GM12864 (cell line): Measurements from ENCODE around the gene EMILIN1.
"Not testable (repeated sequence)": the region's sequence is repeated elsewhere in the genome, so short reads cannot be mapped to it uniquely, and the experiment has no call there.

Source experiments
- DNase-seq: peaks from one replicate; pipeline ENCODE4 v3.0.0-alpha.2; 2011; ENCODE audit warnings: low read depth
- H3K4me3 ChIP-seq: 2 replicates; pipeline ENCODE4 v1.5.1; 2011; ENCODE audit warnings: mild to moderate bottlenecking, low read depth, low read length, control low read depth
- TF ChIP-seq, protein P1 (sequence below): IDR thresholded peaks from 2 replicates; pipeline ENCODE4 v1.5.1; 2011; ENCODE audit warnings: low read depth, mild to moderate bottlenecking, moderate library complexity, low read length, control low read depth, inconsistent platforms; ENCODE audit errors: missing control alignments

EMILIN1 gene

DNA sequence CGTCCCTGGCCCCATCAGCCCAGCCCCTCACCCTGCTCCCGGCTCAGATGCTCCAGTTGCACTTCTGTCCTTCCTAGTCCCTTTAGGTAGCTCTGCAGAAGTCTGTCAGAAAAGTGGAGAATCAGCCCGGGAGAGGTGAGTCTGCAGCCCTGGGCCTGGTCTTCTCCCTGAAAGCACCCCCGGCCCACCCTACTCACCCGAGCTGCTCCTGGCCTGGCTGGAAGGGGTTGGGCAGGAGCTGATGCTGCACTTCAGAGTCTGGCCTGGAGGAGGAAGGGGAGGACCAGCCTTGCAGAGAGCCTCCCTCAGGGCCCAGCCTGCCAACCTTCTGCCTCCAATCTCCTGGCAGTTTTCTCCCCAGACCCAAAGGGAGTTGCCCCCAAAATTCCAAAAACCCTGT is 23.9 kb downstream of the EMILIN1 start:
- TF ChIP-seq, protein P1, sequence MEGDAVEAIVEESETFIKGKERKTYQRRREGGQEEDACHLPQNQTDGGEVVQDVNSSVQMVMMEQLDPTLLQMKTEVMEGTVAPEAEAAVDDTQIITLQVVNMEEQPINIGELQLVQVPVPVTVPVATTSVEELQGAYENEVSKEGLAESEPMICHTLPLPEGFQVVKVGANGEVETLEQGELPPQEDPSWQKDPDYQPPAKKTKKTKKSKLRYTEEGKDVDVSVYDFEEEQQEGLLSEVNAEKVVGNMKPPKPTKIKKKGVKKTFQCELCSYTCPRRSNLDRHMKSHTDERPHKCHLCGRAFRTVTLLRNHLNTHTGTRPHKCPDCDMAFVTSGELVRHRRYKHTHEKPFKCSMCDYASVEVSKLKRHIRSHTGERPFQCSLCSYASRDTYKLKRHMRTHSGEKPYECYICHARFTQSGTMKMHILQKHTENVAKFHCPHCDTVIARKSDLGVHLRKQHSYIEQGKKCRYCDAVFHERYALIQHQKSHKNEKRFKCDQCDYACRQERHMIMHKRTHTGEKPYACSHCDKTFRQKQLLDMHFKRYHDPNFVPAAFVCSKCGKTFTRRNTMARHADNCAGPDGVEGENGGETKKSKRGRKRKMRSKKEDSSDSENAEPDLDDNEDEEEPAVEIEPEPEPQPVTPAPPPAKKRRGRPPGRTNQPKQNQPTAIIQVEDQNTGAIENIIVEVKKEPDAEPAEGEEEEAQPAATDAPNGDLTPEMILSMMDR: no peak
- DNase-seq: no peak
- no peak overlapping the region for H3K4me3 ChIP-seq

DNA sequence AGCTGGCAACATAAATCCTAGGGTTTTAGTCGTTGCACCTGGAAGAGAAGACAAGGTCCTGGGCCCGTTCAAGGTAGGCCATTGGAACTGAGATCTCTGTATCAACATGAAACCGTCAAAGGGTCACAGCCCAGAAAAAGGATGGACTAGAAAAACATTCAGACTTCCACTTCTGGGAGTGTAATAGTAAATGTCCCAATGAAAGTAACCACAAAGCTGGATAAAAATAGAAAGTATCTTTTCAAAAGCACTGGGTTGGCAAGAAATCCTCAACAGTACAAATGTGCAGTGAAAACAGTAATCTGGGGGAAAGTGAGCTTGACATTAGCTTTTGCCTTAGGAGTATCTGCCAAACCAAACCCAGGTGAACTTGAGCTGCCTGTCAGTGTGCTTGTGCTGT is 27.6 kb downstream of the EMILIN1 start:
- TF ChIP-seq, protein P1: no peak
- no peak overlapping the region for H3K4me3 ChIP-seq
- DNase-seq: no peak

DNA sequence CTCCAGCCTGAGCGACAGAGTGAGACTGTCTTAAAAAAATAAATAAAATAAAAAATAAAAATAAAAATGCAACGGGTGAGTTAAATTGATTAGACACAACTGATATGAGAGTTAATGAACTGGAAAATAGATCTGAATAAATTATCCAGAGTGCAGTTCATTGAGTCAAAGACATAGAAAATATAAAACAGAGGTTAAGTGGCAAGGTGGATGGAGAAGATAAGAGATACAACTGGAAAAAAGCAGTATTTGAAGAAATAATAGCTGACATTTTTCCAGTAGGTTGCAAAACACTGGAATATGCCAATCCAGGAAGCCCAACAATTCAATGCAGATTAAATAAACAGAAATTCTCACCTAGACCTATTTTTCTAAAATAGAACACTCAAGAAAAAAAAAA is 29.8 kb downstream of the EMILIN1 start:
- no peak overlapping the region for H3K4me3 ChIP-seq
- no peak for DNase-seq
- TF ChIP-seq, protein P1: no peak

DNA sequence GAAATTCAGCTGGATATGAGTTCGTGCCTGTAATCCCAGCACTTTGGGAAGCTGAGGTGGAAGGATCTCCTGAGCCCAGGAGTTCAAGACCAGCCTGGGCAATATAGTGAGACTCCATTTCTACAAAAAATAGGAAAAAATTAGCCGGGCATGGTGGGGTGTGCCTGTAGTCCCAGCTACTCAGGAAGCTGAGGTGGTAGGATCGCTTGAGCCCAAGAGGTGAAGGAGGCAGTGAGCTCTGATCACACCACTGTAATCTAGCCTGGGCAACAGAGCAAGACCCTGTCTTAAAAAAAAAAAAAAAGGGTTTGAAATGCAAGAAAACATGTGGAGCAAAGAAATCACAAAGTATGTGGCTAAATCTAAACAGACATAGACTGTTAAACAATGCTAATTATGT is 30.7 kb downstream of the EMILIN1 start:
- TF ChIP-seq, protein P1: no peak
- no peak for DNase-seq
- no peak overlapping the region for H3K4me3 ChIP-seq

DNA sequence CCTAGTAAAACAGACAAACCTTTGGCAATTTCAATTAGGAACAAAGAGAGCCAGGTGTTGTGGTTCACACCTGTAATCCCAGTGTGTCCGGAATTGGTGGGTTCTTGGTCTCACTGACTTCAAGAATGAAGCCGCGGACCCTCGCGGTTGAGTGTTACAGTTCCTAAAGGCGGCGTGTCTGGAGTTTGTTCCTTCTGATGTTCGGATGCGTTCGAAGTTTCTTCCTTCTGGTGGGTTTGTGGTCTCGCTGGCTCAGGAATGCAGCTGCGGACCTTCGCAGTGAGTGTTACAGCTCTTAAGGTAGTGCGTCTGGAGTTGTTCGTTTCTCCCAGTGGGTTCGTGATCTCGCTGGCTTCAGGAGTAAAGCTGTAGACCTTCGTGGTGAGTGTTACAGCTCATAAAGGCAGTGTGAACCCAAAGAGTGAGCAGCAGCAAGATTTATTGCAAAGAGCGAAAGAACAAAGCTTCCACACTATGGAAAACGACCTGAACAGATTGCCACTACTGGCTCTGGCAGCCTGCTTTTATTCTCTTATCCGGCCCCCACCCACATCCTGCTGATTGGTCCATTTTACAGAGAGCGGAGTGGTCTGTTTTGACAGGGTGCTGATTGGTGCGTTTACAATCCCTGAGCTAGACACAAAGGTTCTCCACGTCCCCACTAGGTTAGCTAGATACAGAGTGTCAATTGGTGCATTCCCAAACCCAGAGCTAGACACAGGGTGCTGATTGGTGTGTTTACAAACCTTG is 32.4 kb downstream of the EMILIN1 start:
- not testable (repeated sequence) for H3K4me3 ChIP-seq, DNase-seq

DNA sequence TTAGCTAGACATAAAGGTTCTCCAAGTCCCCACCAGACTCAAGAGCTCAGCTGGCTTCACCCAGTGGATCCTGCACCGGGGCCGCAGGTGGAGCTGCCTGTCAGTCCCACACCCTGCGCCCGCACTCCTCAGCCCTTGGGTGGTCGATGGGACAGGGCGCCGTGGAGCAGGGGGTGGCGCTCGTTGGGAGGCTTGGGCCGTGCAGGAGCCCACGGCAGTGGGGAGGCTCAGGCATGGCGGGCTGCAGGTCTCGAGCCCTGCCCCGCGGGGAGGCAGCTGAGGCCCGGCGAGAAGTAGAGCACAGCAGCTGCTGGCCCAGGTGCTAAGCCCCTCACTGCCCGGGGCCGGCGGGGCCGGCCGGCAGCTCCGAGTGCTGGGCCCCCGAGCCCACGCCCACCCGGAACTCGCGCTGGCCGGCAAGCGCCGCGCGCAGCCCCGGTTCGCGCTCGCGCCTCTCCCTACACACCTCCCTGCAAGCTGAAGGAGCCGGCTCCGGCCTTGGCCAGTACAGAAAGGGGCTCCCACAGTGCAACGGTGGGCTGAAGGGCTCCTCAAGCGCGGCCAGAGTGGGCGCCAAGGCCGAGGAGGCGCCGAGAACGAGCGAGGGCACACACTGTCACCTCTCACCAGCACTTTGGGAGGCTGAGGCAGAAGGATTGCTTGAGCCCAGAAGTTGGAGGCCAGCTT is 33.1 kb downstream of the EMILIN1 start:
- not testable (repeated sequence) for DNase-seq

DNA sequence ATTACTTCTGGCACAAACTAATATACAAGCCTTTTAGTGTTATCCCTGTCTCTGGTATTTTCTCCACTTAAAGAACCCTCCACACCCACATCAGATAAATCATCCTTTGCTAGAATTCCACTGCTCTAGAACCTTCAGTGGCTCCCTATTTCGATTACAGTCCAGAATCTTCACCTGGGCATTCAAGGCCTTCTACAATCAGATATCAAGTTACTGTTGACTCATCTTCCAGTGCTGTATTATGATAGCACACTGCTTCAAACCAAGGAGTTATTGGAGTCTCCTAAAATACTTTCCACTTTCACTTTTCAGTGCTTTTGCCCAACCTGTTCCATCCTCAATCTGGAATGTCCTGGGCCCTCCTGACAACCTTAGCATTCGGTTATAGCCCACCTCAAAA is 37.1 kb downstream of the EMILIN1 start:
- H3K4me3 ChIP-seq: no peak overlapping the region
- DNase-seq: no peak
- TF ChIP-seq, protein P1: no peak

More for the DNA sequence above, 33.1 kb downstream of the EMILIN1 start:
- not testable (repeated sequence) for H3K4me3 ChIP-seq

DNA sequence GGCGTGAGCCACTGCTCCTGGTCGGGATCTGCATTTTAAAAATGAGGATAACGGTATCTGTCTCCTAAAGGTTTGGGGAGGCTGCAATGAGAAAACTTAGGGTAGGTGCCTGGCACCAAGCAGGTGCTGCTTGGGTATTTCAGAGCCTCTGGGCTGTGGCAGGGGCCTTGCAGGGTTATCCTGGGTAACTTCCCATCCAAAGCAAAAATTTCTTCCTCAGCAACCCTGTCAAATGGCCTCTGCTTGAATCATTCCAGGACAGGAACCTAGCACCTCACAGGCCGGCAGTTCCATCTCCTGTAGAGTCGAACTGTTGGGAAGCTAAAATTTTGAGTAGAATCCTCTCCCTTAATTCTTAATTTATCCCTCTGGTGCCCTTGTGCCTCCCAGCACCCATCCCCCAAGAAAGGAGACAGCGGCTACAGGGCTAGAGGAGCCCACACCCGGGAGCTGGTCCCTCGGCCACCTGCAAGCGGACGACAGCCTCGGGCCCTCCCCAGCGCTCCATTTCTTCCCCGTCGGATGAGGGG is 39.6 kb downstream of the EMILIN1 start:
- peak overlapping the region; percentile 40; the same call in 1 of the 2 replicates for H3K4me3 ChIP-seq
- DNase-seq: no peak

More for the DNA sequence above, 39.6 kb downstream of the EMILIN1 start:
- TF ChIP-seq, protein P1: no peak
